GM19025 (cell line): ENCODE measurements around the gene CCDC15.
A peak's percentile ranks its signal among the peaks of the same experiment; 100 is the strongest.

Source experiments
- ATAC-seq: cut with Tn5 transposase; IDR thresholded peaks from one replicate; pipeline ENCODE4 v1.9.1; 2021; ENCODE audit warnings: mild to moderate bottlenecking, low read depth, moderate library complexity; ENCODE audit not compliant: unreplicated experiment

CCDC15 gene

DNA sequence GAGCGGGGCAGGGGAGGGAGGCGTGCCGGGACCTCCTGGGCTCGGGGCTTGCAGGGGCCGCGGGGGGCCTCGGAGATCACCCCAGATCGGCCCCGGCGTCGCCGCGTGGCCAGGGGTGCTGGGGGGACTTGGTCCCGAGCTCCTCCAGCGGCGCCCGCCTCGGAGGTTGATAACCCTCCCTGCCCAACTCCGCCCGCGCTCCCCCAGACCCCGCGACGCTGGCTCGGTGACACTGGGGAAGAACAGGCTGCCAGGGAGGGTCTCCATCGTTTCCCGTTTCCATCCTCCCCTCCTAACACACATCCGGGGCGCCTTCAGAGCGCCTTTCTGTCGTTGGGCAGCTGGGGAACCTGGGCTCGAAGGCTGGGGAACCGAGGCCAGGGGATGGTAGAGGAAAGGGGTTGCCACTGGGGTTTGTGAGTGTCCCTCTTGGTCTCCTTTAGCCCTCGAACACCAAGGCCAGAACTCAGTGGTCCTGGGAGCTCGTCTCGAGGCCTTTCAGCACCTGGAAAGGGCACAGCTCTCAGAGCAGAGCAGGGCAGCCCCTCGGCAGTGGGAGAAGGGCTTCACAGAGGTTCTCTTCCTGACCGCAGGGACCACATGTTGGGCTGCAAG, 109.5 kb downstream of the CCDC15 start:
- ATAC-seq, result peak; percentile 20

DNA sequence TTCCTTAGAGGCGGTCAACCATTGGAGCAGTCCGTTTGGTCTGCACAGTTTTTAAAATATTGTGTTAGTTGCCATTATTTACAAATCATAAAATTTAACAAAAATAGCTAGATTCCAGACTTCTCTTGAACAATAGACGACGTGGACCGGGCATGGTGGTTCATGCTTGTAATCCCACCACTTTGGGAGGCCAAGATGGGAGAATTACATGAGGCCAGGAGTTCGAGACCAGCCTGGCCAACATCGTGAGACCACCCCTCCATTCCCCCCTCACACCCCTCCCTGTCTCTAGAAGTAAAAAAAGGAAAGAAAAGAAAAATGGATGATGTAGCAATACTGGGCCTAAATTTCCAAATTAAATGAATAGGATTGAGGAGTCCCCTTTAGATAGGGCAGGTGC, 110.1 kb downstream of the CCDC15 start:
- no peak for ATAC-seq

DNA sequence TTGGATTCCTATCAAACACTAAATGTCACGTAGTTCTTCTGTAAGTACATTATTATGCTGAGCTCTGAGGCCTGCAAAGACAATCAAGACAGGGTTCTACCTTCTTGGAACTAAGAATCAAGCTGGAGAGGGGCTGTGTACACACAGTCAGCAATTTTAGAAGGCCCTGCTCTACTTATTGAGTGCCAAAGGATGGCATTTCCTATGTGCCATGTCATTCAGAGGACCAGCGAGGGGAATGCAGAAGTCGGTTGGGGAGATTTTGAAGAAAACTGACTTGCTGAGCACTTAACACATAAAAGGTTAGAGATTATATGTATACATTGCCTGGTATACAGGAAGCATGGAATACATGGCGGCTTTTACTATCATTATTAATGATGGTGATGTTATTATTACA, 114.4 kb downstream of the CCDC15 start:
- ATAC-seq, result no peak

DNA sequence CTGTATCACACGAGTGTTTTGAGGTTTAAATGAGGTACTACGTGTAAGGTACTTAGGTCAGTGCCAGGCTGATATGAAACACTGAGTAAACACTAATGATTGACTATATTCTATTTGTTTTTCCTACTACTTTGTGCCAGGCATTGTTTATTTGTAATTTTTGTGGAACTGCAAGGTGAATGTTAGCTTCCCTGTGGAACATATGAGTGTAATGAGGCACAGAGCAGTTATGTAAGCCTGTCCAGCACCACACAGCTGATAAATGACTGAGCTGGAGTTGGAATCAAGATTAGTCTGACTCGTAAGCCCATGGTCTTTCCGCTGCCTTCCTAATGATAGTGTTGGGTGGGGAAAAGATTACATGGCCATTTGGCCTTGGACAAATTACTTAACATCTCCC, 115.0 kb downstream of the CCDC15 start:
- no peak for ATAC-seq

DNA sequence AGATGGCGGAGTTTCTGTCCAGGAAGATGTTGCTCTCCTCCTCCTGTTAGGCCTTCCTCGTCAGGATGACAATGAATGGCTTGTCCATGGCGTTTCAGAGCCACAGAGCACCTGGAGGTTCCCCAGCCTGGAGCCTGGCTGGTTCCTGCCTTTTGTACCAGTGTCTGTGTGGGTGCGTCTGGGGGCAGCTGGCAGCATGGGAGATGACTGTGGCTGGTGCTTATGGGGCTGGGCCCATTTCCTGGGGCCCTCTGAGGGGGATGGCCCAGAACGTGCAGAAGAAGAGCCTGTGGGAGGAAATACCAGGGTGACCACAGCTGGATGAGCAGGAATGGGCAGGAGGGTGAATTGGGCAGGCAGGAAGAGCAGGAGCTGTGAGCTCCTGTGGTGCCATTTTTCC, 115.8 kb downstream of the CCDC15 start:
- ATAC-seq, result no peak

DNA sequence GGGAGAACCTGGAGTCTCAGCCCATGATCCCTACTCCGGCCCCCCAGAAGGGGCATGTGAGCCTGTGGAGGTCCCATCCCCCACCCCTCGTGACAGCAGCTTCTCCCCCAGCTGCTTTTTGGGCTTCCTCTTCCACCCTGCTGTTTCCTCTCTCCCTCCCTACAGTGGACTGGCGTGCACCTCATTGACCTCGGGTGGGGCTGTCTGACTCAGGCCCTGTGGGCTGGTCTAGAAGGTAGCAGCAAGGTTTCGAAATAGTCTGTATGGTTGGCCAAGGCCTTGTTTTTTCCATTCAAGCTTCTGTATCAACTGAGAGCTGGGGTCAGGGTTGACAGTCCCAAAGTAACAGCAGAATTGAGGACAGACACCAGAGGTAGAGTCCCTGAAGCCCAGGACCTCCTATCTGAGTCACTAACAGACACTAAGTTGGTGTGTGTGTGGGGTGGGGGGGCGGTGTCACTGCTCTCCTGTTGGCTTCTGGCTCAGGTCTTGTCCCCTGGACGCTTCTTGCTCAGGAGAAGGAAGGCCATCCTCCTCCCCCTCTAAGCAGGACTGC, 116.8 kb downstream of the CCDC15 start:
- peak; percentile 55 for ATAC-seq

DNA sequence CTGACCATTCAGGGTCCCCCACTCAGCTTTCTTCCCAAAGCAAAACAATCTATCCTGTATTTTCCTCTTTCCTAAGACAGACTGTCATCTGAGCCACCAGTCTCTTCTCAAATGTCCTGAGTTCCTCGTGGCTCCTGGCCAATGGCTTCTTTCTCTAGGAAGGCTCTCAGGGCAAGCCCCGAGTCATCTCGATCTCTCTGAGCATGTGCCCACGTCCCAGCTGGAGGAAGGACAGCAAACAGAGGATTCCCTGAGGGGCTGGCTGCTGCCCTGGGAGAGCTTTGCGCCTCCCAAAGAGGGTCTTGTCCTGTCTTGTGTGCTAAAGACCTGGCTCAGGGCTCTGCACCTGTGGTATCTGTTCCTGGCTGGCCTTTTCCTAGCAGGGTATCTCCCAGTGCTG, 117.4 kb downstream of the CCDC15 start:
- ATAC-seq, result no peak

DNA sequence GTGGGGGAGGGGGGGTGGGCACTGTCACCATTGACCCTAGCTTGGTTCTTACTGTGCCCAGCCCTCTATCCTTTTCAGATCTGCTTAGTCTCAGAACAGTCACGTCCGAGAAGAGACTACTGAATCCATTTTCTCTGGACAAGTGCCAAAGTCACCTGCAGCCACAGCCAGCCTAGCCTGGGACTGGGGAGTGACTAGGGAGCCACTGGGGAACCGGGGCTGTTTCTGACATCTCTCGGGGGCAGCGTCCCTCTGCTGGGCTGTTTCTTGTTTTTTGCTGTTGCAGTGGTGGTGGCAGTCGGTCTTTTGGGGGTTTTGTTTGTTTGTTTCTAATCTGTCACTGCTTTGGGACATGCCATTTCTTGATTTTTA, 117.8 kb downstream of the CCDC15 start:
- no peak for ATAC-seq

DNA sequence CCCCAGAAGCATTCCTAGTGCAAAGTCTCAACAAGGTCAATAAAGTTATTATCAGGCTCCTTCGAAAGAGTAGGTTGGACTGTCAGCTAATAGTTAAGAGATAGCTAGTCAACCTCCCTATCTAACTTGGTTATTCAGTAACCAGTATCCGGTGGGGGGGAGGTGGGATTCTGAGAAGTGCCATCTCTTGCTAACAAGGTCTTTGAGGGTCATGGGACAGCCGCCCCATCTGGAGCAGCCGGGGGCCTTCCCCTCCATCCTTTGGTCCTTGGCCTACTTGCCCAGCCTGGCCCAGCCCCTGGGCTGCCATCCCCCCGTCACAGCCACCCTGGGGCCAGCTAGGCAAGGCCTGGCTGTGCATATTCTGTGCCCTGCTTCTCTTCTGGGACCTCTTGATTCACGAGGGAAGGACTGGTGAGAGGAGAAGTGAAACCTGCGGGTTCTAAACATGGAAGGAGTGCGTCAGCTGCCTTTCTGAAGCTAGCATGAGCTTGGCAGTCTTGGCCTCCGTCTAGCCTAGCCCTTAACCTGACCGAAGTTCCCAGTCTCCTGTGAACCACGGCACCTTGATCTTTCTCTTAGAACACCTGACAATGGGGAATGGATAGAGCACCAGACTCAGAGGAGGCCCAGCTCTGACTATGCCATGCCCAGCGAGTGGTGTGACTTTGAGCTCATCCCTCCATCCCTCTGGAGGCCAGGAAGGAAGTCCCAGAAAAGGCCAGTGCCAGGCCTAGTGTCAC, 118.4 kb downstream of the CCDC15 start:
- ATAC-seq, result peak; percentile 74

DNA sequence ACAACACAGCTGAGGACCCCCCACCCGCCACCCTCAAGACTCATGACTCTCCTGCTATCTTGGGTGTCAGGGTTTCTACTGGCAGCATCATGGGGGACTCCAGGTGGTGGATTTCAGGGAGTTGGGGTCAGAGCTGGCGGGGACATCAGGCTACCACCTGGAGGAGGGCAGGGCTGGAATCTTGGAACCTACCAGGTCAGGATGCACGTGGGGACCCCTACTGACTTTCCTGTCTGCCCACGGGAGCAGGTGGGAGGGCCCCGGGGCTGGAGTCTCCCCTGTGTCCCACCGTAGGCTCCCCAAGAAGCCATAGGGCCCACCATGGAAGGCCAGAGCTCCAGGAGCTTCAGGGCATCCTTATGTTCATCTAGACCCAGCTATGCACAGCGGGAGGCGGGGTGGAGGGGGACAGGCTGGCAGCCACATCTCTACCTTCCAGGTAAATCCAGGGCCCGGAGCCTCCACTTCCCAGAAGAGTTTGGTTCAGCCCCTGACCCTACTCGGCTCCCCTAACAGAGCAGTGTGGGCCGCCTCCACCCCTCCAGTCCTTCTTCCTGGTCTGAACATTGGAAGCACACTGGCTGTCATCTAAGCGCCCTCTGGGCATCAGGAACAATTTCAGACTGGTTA, 119.1 kb downstream of the CCDC15 start:
- ATAC-seq, result no peak

DNA sequence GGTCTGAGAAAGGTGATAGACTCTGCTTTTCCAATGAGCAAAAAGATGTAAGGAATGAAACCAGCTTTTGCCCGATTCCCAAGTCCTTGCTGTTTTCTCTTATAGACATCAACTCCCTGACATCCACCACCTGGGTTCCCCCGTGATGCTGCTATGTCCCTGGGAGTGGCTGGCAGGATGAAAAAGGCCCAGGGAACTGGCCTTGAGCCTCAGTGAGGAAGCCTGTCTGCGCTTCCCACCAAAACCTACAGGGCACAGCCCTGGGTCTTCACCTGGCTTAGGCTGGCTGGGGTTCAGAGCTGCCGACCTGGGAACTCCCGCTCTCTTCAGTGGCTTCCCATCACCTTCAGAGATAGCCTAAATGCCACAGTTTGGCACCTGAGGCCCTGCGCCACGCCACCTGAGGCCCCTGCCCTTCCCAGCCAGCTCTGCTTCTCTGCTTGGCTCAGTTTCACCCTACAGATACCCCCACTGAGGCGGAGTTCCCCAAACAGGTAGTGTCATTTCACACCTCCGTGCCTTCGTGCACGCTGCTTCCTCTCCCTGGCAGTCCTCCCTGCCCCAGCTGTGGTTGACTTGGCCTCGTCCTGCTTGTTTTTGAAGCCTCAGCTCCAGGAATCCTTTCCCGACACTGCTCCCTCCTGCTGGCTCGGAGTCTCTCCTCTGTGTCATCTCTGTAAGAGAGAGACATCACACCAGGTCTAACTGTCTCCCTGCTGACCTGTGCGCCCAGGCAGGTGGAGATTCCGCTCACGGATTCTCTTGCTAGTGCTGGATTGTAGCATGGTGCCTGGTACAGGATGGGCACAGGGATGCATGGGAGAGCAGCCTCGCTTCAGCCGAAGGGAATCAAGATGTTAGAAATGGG, 119.8 kb downstream of the CCDC15 start:
- no peak for ATAC-seq

DNA sequence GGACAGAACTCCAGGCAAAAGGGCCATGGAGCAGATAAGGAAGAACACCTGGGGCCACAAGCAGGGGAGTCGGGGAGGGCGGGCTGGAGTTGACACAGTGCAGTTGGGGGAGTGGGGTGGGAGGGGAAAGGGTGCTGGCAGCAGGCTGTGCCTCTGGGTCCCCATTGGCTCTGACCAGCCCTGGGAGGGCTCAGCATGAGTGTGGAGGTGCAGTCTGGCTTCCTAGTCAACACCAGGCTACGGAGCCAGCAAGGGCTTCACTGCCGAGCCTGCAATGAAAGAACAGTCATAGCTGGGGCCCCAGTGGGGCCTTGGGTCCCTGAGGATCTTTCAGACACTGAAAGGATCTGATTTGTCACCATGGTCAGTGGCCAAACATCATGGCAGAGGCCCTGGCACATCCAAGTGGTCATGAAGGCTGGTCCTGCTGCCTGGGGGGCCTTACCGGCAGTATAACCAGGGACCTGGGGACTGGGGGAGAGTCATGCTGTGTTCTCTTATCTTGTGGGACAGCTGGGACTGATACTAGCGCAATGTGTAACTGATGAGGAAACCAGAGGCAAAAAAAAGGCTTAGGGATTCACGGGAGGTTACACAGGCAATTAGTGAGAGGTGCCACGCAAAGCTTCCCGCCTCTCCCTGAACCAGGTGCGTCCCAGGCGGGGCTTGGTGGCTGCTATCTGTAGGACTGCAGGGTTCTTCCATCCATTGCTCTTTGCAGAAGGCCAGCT, 120.7 kb downstream of the CCDC15 start:
- no peak for ATAC-seq

DNA sequence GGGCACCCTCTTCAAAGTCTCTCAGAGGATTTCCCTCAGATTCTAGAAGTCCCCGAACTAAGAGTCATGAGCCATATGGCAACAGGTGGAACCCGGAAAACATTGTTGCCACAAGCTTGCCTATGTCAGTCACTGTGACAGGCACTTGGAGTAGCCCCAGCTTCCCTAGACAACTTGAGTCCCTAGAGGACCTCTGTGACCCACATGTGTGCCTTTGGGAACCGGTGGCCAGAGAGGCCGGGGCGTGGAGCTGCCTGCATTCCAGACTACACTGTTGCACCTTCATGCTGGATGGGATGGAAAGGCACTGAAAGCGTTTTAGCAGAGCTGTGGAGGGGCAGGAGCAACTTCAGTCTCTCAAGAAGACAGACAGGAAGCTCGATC, 121.2 kb downstream of the CCDC15 start:
- ATAC-seq, result no peak

DNA sequence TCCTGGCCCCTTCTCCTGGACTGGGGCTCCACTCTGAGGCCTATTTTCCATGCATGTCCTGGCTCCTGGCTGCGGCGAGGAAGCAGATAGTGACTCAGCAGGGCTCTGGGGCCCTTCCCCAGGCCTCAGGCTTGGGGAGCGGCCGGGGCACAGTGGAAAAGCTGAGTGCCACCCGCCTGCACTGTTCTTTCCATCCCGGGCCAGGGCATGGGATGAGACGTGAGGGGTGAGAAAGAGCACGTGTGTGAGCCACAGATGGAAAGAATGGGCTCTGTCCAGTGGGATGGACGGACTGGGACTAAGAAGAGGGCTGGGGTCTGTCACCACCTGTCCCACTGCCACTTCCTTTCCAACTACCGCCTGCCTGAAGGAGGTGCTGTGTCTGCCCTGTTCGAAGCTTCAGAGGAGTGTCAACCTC, 121.9 kb downstream of the CCDC15 start:
- no peak for ATAC-seq

DNA sequence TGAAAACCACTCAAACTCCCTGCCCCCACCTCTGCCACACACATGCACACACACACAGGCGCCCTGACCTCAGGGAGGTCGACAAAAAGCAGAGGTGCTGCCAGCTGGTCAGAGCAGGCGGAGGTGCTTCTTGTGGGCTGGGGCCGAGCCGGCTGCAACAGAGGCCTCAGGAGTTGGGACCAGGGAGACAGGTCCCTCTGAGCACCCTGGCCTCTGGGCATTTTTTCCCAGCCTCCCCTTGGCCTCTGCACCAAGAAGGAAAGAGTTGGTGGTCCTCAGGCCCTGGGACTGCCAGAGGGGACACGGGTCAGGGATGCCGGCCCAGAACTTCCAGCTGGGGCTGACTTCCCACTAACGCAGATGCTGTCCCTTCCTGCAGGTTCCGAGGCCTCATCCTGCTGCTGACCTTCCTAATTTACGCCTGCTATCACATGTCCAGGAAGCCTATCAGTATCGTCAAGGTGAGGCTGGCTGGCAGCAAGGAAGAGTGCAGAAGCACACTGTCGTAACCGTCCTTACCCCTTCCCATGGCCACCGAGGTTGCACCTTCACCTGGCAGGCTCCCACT, 122.5 kb downstream of the CCDC15 start:
- no peak for ATAC-seq

DNA sequence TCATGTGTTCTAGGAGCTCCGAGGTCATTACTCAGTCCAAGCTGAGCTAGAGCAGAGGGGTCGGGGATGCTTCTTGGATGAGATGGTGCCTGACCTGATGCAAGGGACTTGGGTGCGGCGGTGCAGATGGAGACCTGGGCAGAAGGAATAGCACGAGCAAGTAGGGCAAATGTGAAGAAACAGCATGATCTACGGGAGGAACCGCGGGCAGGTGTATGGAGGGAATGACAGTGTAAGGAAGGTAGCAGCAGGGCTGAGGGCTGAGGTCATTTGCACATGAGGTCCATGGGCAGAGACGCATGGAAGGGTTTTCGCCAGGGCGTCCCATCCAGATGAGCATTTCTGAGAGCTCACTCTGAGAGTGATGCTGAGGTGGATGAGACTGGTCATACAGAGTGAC, 124.0 kb downstream of the CCDC15 start:
- no peak for ATAC-seq

DNA sequence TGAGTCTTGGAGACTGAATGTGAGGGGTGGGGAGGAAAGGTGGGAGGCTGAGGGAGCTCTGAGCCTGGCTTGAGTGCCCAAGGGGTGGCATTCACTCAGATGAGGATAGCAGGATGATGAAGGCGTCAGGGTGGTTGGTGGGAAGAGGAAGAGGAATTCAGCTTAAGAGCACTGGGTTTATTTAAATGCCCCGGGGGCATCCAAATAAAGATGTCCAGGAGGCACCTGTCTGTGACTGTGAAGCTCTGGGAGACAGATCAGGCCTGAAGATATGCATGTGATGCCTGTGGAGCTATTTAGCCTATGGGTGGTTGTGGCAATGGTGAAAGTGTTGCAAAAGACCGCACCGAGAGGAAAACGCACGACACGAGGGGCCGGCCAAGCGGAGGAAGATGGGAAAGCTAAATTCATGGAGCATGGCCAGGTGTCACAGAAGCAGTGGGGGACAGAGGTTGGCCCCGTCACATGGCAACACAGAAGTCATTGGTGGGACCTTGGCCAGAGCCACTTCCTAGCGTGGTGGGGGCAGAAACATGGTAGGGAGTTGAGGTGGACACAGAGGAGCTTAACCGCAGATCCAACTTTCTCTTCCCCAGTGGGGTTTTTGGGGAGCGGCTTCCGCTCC, 124.6 kb downstream of the CCDC15 start:
- no peak for ATAC-seq

DNA sequence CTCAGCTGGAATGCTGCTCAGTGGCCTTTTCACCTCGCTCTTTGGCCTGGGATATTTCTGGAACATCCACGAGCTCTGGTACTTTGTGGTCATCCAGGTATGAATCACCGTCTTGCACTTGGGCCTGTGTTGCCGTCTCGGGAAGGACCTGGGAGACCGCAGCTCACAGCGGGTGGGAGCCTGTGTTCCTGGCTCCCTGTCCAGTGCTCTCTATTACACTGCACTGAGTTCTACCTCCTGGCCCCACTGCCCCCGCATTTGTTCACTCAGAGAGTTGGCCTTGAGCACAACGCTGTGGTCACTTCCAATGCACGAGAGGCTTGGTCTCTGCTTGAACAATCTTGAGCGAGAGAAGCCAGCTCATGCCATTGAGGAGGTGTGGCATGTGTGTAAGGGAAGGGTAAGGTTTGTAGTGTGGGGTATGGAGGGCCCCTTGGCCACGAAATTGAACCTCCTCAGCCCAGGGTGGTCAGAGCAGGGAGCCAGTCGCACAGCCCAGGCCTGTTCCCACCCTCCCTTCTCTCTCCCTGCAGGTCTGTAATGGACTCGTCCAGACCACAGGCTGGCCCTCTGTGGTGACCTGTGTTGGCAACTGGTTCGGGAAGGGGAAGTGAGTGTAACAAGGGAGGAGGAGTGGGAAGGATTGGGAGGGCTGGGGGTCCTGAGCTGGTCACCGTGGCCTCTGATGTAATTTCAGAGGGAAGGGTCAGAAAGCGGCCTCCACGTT, 125.3 kb downstream of the CCDC15 start:
- no peak for ATAC-seq
